NT2/D1 (cell line): Measurements from ENCODE around the gene RHBDL1.

Experiments
- SUZ12 ChIP-seq: IDR thresholded peaks from 2 replicates; pipeline ENCODE4 v1.6.1; 2011; ENCODE audit not compliant: insufficient read length, insufficient read depth; ENCODE audit errors: extremely low read depth
- YY1 ChIP-seq: IDR thresholded peaks from 2 replicates; pipeline ENCODE4 v1.6.1; 2011; ENCODE audit not compliant: insufficient read length, insufficient read depth
- ZNF274 ChIP-seq: IDR thresholded peaks from 2 replicates; pipeline ENCODE4 v1.6.1; 2011; ENCODE audit warnings: mild to moderate bottlenecking, low read depth, low read length

- no peak for TF ChIP-seq SUZ12
- no peak for TF ChIP-seq ZNF274
- TF ChIP-seq YY1, result no peak
Observed at GRCh38 chr16:672851-673250, 2.6 kb upstream of the RHBDL1 start.
